Fibroblast of skin of left biceps (primary cell): ENCODE measurements around the gene PDE6C.

ENCODE experiments used
- DNase-seq, 2 experiments: peaks; one replicate each; pipeline ENCODE4 v3.0.0-alpha.2; 2013; ENCODE audit warnings: low read depth in 2 of 2

The PDE6C gene

GRCh38 chr10:93612311-93612710, at the start of gene PDE6C:
PDE6C (plus strand) TSS chr10:93612537; CDS start chr10:93612726, 189 bp downstream.
- DNase-seq: no peak

- no peak for DNase-seq
Observed at GRCh38 chr10:93565446-93565845, 46.9 kb upstream of the PDE6C start.

- DNase-seq: no peak
Observed at GRCh38 chr10:93566435-93567276, 45.7 kb upstream of the PDE6C start, which contains the start of gene FFAR4. FFAR4 (plus strand) TSS chr10:93566665; CDS start chr10:93566721, 56 bp downstream.

- no peak for DNase-seq
Observed at GRCh38 chr10:93567277-93568104, 44.8 kb upstream of the PDE6C start.

- no peak for DNase-seq
Observed at GRCh38 chr10:93568105-93568390, 44.3 kb upstream of the PDE6C start.

GRCh38 chr10:93570383-93570782, 42.0 kb upstream of the PDE6C start:
- DNase-seq: no peak

- no peak for DNase-seq
Observed at GRCh38 chr10:93572606-93573005, 39.7 kb upstream of the PDE6C start.

- DNase-seq: no peak
Observed at GRCh38 chr10:93573051-93573909, 39.1 kb upstream of the PDE6C start.

- no peak for DNase-seq
Observed at GRCh38 chr10:93573924-93574323, 38.4 kb upstream of the PDE6C start.

- no peak for DNase-seq
Observed at GRCh38 chr10:93576888-93577287, 35.4 kb upstream of the PDE6C start.

GRCh38 chr10:93577565-93577964, 34.8 kb upstream of the PDE6C start:
- DNase-seq: no peak

- no peak for DNase-seq
Observed at GRCh38 chr10:93579089-93579488, 33.2 kb upstream of the PDE6C start.

GRCh38 chr10:93579985-93580711, 32.2 kb upstream of the PDE6C start:
- no peak for DNase-seq

- DNase-seq: no peak
Observed at GRCh38 chr10:93580828-93581227, 31.5 kb upstream of the PDE6C start.

GRCh38 chr10:93584445-93584844, 27.9 kb upstream of the PDE6C start:
- no peak for DNase-seq

GRCh38 chr10:93589648-93590562, 22.4 kb upstream of the PDE6C start:
- DNase-seq: no peak

GRCh38 chr10:93590638-93591037, 21.7 kb upstream of the PDE6C start:
- DNase-seq: no peak

- DNase-seq: no peak
Observed at GRCh38 chr10:93591065-93591808, 21.1 kb upstream of the PDE6C start.

GRCh38 chr10:93593254-93593653, 19.1 kb upstream of the PDE6C start:
- no peak for DNase-seq

- DNase-seq: no peak
Observed at GRCh38 chr10:93593749-93594148, 18.6 kb upstream of the PDE6C start.
